ENCODE measurements around the gene GREB1. TPM values are rescaled to one million over a fixed set of nuclear protein-coding genes. Genes with fewer than 3 reads are reported as not detected.

GREB1 gene
- total and polyA plus RNA-seq, 2 of the 4 experiments (the other 2 are of a cell fraction): 0.05 TPM; not detected in 1

DNA sequence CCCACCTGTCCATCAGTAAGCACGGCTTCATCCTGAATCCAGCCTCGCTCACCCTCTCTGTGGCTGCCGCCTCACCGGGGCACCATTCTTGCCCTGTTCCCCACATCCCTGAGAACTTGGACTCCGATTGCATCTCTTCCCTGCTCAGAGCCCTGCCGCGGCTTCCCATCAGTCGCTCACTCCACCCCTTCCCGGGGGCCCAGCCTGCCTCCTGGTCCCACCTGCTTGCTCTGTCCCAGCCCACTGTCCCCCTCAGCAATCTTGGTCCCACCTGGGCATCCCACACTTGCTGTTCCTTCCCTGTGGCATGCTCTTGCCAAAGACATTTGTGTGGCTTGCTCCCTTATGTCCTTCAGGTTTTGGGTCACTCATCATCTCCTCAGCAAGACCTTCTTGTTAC lies 56.3 kb downstream of the GREB1 start:
- no peak overlapping the region for H2BK20ac ChIP-seq (ENCODE audit: low read depth, low read length)
- no peaks in the 10 kb centered on the region for H3K4me1 ChIP-seq (ENCODE audit: control insufficient read depth, insufficient read depth, low read length)
- H2AK5ac ChIP-seq (ENCODE audit: low read depth, low read length): no peak overlapping the region
- no peak overlapping the region for H3K14ac ChIP-seq (replicated peaks; ENCODE audit: low read depth, low read length)
- TF ChIP-seq MAFK (IDR thresholded peaks at IDR 0.05; ENCODE audit: low read depth, low read length): no peak
- TF ChIP-seq FOS (IDR thresholded peaks at IDR 0.05; ENCODE audit: low read depth, low read length): no peak
- TF ChIP-seq CEBPB (IDR thresholded peaks at IDR 0.05; ENCODE audit: low read depth, low read length): no peak
- no peak for TF ChIP-seq MAZ (IDR thresholded peaks at IDR 0.05; ENCODE audit: borderline replicate concordance, low read depth, low read length)
- no peak for TF ChIP-seq USF2 (IDR thresholded peaks at IDR 0.05; ENCODE audit: low read depth, low read length)
- no peak for TF ChIP-seq CHD1 (IDR thresholded peaks at IDR 0.05; ENCODE audit: low read depth, low read length)
- TF ChIP-seq CTCF (conservative IDR thresholded peaks at IDR 0.05; ENCODE audit: low read depth, low read length): no peak
- no peak for TF ChIP-seq RAD21 (IDR thresholded peaks at IDR 0.05; ENCODE audit: low read length)
- no peak for TF ChIP-seq MXI1 (IDR thresholded peaks at IDR 0.05; ENCODE audit: borderline replicate concordance, low read depth, low read length)
- TF ChIP-seq, protein P1, sequence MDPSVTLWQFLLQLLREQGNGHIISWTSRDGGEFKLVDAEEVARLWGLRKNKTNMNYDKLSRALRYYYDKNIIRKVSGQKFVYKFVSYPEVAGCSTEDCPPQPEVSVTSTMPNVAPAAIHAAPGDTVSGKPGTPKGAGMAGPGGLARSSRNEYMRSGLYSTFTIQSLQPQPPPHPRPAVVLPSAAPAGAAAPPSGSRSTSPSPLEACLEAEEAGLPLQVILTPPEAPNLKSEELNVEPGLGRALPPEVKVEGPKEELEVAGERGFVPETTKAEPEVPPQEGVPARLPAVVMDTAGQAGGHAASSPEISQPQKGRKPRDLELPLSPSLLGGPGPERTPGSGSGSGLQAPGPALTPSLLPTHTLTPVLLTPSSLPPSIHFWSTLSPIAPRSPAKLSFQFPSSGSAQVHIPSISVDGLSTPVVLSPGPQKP (IDR thresholded peaks at IDR 0.05; ENCODE audit: borderline replicate concordance, low read depth, low read length): no peak
- TF ChIP-seq RFX5 (IDR thresholded peaks at IDR 0.05; ENCODE audit: low read depth, low read length): no peak
- TF ChIP-seq POLR2A (IDR thresholded peaks at IDR 0.05; ENCODE audit: low read depth, low read length): no peak
- no peak for TF ChIP-seq SMC3 (IDR thresholded peaks at IDR 0.05; ENCODE audit: low read depth, low read length)
- TF ChIP-seq RCOR1 (IDR thresholded peaks at IDR 0.05; ENCODE audit: insufficient replicate concordance, low read length): no peak
- TF ChIP-seq NFE2L2 (IDR thresholded peaks at IDR 0.05; ENCODE audit: low read depth, low read length): no peak
- no peak for TF ChIP-seq BHLHE40 (IDR thresholded peaks at IDR 0.05; ENCODE audit: low read depth, low read length)
- H3K23ac ChIP-seq (ENCODE audit: low read depth, low read length): no peak overlapping the region
- peaks cover 40% of the 10 kb centered on the region for H3K27me3 ChIP-seq (ENCODE audit: control insufficient read depth, insufficient read depth, low read length)
- H2AK9ac ChIP-seq (replicated peaks; ENCODE audit: low read depth, low read length, poor library complexity): no peak overlapping the region
- H3K56ac ChIP-seq (ENCODE audit: extremely low read depth, insufficient read depth, low read length): no peak overlapping the region
- no peak overlapping the region for H3K4me3 ChIP-seq (ENCODE audit: insufficient read depth, low read depth, low read length)
- in situ Hi-C loops (cut with MboI; ENCODE audit: low sequenced_read_pairs) (no loop called here), intact Hi-C loops (cut with micrococcal nuclease) (no loop called here), dilution Hi-C loops (cut with HindIII; ENCODE audit: low sequenced_read_pairs, unreplicated experiment) (no loop called here)
- no peak overlapping the region for H3K4ac ChIP-seq (ENCODE audit: low read depth, low read length)
- CTCF ChIA-PET: no interaction called here
- H4K91ac ChIP-seq (ENCODE audit: insufficient read depth, low read depth, low read length): no peak overlapping the region
- H2BK120ac ChIP-seq (ENCODE audit: low read depth, low read length): no peak overlapping the region
- H3K18ac ChIP-seq (ENCODE audit: low read depth, low read length): no peak overlapping the region
- DNase-seq (no peak), ATAC-seq (ENCODE audit: low read depth) (no peak)
- no peak overlapping the region for H2AFZ ChIP-seq (replicated peaks; ENCODE audit: low read length, poor library complexity)
- H4K20me1 ChIP-seq (ENCODE audit: insufficient read depth, low read length): no peaks in the 10 kb centered on the region
- H4K5ac ChIP-seq (ENCODE audit: low read depth, low read length): no peak overlapping the region
- POLR2A ChIA-PET (ENCODE audit: unreplicated experiment): no interaction called here
- H3K79me1 ChIP-seq (ENCODE audit: low read depth in 1 of 2, low read length in 2 of 2): no peaks in the 10 kb centered on the region
- no peaks in the 10 kb centered on the region for H3K9me3 ChIP-seq (ENCODE audit: control insufficient read depth, insufficient read depth, low read length)
- no peak overlapping the region for H4K8ac ChIP-seq (ENCODE audit: low read depth in 2 of 2, low read length in 2 of 2)
- WGBS, 2 experiments (ENCODE audit: extremely low coverage in 2 of 2, insufficient read length in 1 of 2): 96% methylated on average over 4 of the region's 9 CpGs; no CpG with 5 or more reads in 1 of the 2 experiments
- H3K9ac ChIP-seq (ENCODE audit: low read depth, low read length): no peak overlapping the region
- no peaks in the 10 kb centered on the region for H3K9me1 ChIP-seq (ENCODE audit: insufficient read depth, low read length)
- H3K27ac ChIP-seq (ENCODE audit: insufficient read depth, low read length): no peak overlapping the region
- H3K36me3 ChIP-seq (ENCODE audit: control insufficient read depth, insufficient read depth, low read length): no peaks in the 10 kb centered on the region
- H2BK15ac ChIP-seq (ENCODE audit: low read depth, low read length): no peak overlapping the region
- no peak overlapping the region for H2BK5ac ChIP-seq (ENCODE audit: low read depth, low read length, poor library complexity, severe bottlenecking)
- no TSS peak for BruUV-seq (replicated peaks)
- H3K4me2 ChIP-seq (ENCODE audit: low read depth, low read length): no peak overlapping the region

Data from IMR-90 (cell line).